Gastrocnemius medialis (tissue), 4 donors: ENCODE measurements around the gene ANKRD34A.

Experiments used
- CTCF ChIP-seq, 5 experiments: fragments of 450-650 bp in 3 of 5; fragments of 200-600 bp in 2 of 5; sonication (generic) in 2 of 5; IDR thresholded peaks in 4 of 5; conservative IDR thresholded peaks in 1 of 5; 1 replicate in 4 of 5; 2 replicates in 1 of 5; pipeline ENCODE4 v1.5.1; 2016 to 2019; ENCODE audit warnings: antibody characterized with exemption in 5 of 5, mild to moderate bottlenecking in 3 of 5, moderate library complexity in 3 of 5
- POLR2A ChIP-seq, 2 donors: fragments of 450-650 bp; IDR thresholded peaks; one replicate each; pipeline ENCODE4 v1.6.1; 2017; ENCODE audit warnings: antibody characterized with exemption in 2 of 2, mild to moderate bottlenecking in 2 of 2, moderate library complexity in 2 of 2

GRCh38 chr1:145944532-145944931, 19.8 kb downstream of the ANKRD34A start:
- no peak for TF ChIP-seq CTCF (IDR thresholded peaks at IDR 0.05 in 4 of 5, conservative IDR thresholded peaks at IDR 0.05 in 1 of 5)
- TF ChIP-seq POLR2A (IDR thresholded peaks at IDR 0.05), result no peak
